Endothelial cell (in vitro differentiated cells): ENCODE results near the gene NUCB1. TPM values are rescaled to one million over a fixed set of nuclear protein-coding genes. Genes with fewer than 3 reads are reported as not detected.
"Not testable (repeated sequence)": the region's sequence is repeated elsewhere in the genome, so short reads cannot be mapped to it uniquely, and the experiment has no call there.

Experiments
- DNase-seq: peaks from one replicate; pipeline ENCODE4 v3.0.0; 2021; ENCODE audit warnings: low spot score
- H3K27ac Mint-ChIP-seq: one replicate; pipeline ENCODE4 v1.8.0; 2021; ENCODE audit warnings: mixed read lengths, inconsistent platforms; ENCODE audit not compliant: unreplicated experiment
- H3K27me3 Mint-ChIP-seq: one replicate; pipeline ENCODE4 v1.8.0; 2021; ENCODE audit warnings: mild to moderate bottlenecking, moderate library complexity, mixed read lengths, inconsistent platforms; ENCODE audit not compliant: unreplicated experiment
- H3K36me3 Mint-ChIP-seq: one replicate; pipeline ENCODE4 v1.8.0; 2021; ENCODE audit warnings: mild to moderate bottlenecking, low read depth, mixed read lengths, inconsistent platforms; ENCODE audit not compliant: unreplicated experiment
- H3K4me1 Mint-ChIP-seq: one replicate; pipeline ENCODE4 v1.8.0; 2021; ENCODE audit warnings: mild to moderate bottlenecking, mixed read lengths, inconsistent platforms; ENCODE audit not compliant: unreplicated experiment
- H3K4me3 Mint-ChIP-seq: one replicate; pipeline ENCODE4 v1.8.0; 2021; ENCODE audit warnings: mild to moderate bottlenecking, mixed read lengths, inconsistent platforms; ENCODE audit not compliant: unreplicated experiment
- H3K9me3 Mint-ChIP-seq: one replicate; pipeline ENCODE4 v1.8.0; 2021; ENCODE audit warnings: mixed read lengths, inconsistent platforms; ENCODE audit not compliant: unreplicated experiment
- total RNA-seq: library from RNA; stranded (reverse); fragmentation: NEBNext Ultra II Directional; extraction: Animal tissue kit (Norgen Biotek cat#: 25700); gene quantifications from one replicate; pipeline ENCODE4 v1.2.1, GENCODE V29; 2021; ENCODE audit not compliant: unreplicated experiment
- TF ChIP-seq, protein P1 (sequence below): fragments of 200-600 bp; sonication (generic); IDR thresholded peaks from one replicate; pipeline ENCODE4 v1.5.0; 2021; ENCODE audit warnings: antibody characterized with exemption; ENCODE audit not compliant: unreplicated experiment

NUCB1 gene
- total RNA-seq, 1 donor from 2014 or later, result 244 TPM

GRCh38 chr19:48913114-48913889, 13.2 kb downstream of the NUCB1 start:
- no peaks in the 10 kb centered on the region for H3K27me3 Mint-ChIP-seq
- H3K4me1 Mint-ChIP-seq, result no peaks in the 10 kb centered on the region
- peaks cover 44% of the 10 kb centered on the region for H3K36me3 Mint-ChIP-seq
- TF ChIP-seq, protein P1, sequence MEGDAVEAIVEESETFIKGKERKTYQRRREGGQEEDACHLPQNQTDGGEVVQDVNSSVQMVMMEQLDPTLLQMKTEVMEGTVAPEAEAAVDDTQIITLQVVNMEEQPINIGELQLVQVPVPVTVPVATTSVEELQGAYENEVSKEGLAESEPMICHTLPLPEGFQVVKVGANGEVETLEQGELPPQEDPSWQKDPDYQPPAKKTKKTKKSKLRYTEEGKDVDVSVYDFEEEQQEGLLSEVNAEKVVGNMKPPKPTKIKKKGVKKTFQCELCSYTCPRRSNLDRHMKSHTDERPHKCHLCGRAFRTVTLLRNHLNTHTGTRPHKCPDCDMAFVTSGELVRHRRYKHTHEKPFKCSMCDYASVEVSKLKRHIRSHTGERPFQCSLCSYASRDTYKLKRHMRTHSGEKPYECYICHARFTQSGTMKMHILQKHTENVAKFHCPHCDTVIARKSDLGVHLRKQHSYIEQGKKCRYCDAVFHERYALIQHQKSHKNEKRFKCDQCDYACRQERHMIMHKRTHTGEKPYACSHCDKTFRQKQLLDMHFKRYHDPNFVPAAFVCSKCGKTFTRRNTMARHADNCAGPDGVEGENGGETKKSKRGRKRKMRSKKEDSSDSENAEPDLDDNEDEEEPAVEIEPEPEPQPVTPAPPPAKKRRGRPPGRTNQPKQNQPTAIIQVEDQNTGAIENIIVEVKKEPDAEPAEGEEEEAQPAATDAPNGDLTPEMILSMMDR, result no peak
- no peak overlapping the region for H3K27ac Mint-ChIP-seq
- H3K4me3 Mint-ChIP-seq, result peak overlapping the region; percentile 82
- H3K9me3 Mint-ChIP-seq, result no peaks in the 10 kb centered on the region
- DNase-seq, result no peak

- H3K27me3 Mint-ChIP-seq, result no peaks in the 10 kb centered on the region
- H3K36me3 Mint-ChIP-seq, result peaks cover 37% of the 10 kb centered on the region
- no peaks in the 10 kb centered on the region for H3K9me3 Mint-ChIP-seq
- peak overlapping the region; percentile 65 for H3K4me3 Mint-ChIP-seq
- TF ChIP-seq, protein P1, result no peak
- DNase-seq, result no peak
- H3K27ac Mint-ChIP-seq, result no peak overlapping the region
- H3K4me1 Mint-ChIP-seq, result no peaks in the 10 kb centered on the region
These were observed 14.1 kb downstream of the NUCB1 start for GRCh38 chr19:48914181-48914580.

DNA sequence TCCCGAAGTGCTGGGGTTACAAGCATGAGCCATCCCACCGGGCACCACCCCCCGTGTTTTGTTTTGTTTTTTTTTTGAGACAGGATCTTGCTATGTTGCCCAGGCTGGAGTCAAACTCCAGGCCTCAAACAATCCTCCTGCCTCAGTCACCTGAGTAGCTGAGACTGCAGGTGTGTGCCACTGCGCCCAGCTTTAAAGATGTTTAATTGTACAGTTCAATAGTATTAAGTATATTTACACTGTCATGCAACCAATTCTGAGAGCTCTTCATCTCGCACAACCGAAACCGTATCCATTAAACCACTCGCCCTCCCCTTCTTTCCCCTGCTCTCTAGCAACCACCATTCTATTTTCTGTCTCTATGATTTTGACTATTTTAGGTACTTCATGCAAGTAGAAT, 15.6 kb downstream of the NUCB1 start:
- Mint-ChIP-seq H3K9me3 (no peaks in the 10 kb centered on the region), H3K4me1 (no peaks in the 10 kb centered on the region), H3K27me3 (peaks cover 2% of the 10 kb centered on the region), H3K27ac (no peak overlapping the region), H3K4me3 (no peak overlapping the region), H3K36me3 (peaks cover 34% of the 10 kb centered on the region)
- no peak for DNase-seq
- TF ChIP-seq, protein P1, result no peak

DNA sequence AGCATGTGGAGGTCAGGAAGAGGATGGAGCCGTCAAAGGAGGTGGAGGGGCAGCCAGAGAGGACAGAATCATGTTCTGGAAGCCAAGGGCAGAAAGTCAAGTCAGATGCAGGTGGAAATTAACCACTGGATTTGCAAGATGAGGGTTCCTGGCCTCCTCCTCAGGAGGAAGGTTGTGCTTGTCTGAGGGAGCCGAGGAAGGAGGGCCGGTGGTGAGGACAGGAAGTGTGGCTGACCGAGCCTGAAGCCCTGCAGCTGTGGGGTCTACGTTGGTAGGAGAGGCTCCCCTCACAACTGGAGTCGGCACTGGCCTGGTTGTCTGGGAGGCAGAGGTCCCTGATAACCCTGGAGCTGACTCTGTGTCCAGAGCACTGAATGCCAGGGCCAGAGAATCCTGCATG, 18.0 kb downstream of the NUCB1 start:
- Mint-ChIP-seq H3K4me3 (no peak overlapping the region), H3K9me3 (no peaks in the 10 kb centered on the region), H3K36me3 (peaks cover 26% of the 10 kb centered on the region), H3K4me1 (no peaks in the 10 kb centered on the region), H3K27ac (no peak overlapping the region), H3K27me3 (peaks cover 4% of the 10 kb centered on the region)
- DNase-seq, result no peak
- TF ChIP-seq, protein P1, result no peak

- DNase-seq, result peak; percentile 40
- Mint-ChIP-seq H3K4me3 (no peak overlapping the region), H3K36me3 (peaks cover 27% of the 10 kb centered on the region), H3K27ac (no peak overlapping the region), H3K9me3 (no peaks in the 10 kb centered on the region), H3K4me1 (no peaks in the 10 kb centered on the region), H3K27me3 (peaks cover 5% of the 10 kb centered on the region)
- TF ChIP-seq, protein P1, result no peak
These were observed 18.7 kb downstream of the NUCB1 start for GRCh38 chr19:48918801-48919247.

DNA sequence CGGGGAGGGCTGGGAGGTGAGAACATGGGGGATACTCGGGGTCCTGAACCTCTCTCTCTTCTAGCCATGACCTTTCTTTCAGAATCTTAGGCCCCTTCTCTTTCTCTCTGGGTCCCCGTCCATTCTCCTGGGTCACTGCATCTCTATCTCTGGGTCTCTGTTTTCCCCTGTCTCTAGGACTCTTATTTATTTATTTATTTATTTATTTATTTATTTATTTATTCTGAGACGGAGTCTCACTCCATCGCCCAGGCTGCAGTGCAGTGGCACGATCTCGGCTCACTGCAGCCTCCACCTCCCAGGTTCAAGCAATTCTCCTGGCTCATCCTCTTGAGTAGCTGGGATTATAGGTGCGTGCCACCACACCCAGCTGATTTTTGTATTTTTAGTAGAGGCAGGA, 19.2 kb downstream of the NUCB1 start:
- not testable (repeated sequence) for DNase-seq, H3K4me1 Mint-ChIP-seq, H3K27ac Mint-ChIP-seq, H3K27me3 Mint-ChIP-seq, H3K4me3 Mint-ChIP-seq, H3K9me3 Mint-ChIP-seq
- peaks cover 24% of the 10 kb centered on the region for H3K36me3 Mint-ChIP-seq
